SU-DHL-6 (cell line): ENCODE measurements around the gene SMIM41.
A peak's percentile ranks its signal among the peaks of the same experiment; 100 is the strongest.

Experiments used
- H2AFZ ChIP-seq: fragments of 200-600 bp; sonication (generic); 2 replicates; pipeline ENCODE4 v1.6.1; 2014; ENCODE audit warnings: low read depth, mild to moderate bottlenecking, moderate library complexity, mixed read lengths, antibody characterized with exemption, low read length; ENCODE audit not compliant: severe bottlenecking
- H3F3A ChIP-seq: fragments of 200-600 bp; shearing (Covaris generic); 2 replicates; pipeline ENCODE4 v1.6.0; 2016; ENCODE audit warnings: antibody characterized with exemption, mild to moderate bottlenecking; ENCODE audit not compliant: insufficient read depth
- H3K27ac ChIP-seq: fragments of 200-600 bp; sonication (generic); 2 replicates; pipeline ENCODE4 v1.5.1; 2016; ENCODE audit warnings: low read depth, mild to moderate bottlenecking, low read length, moderate library complexity, mixed read lengths
- H3K27me3 ChIP-seq: fragments of 200-600 bp; sonication (generic), shearing (Covaris generic); 2 replicates; pipeline ENCODE4 v1.6.0; 2014; ENCODE audit warnings: mild to moderate bottlenecking, low read length
- H3K36me3 ChIP-seq: fragments of 200-600 bp; sonication (generic); 2 replicates; pipeline ENCODE4 v1.6.1; 2014; ENCODE audit warnings: mild to moderate bottlenecking, low read length, mixed read lengths
- H3K4me2 ChIP-seq: fragments of 300-600, 200-600 bp; shearing (Covaris generic), sonication (generic); 2 replicates; pipeline ENCODE4 v1.6.0; 2014; ENCODE audit warnings: low read length, low read depth, mild to moderate bottlenecking; ENCODE audit not compliant: poor library complexity, severe bottlenecking
- H3K4me3 ChIP-seq: fragments of 200-600 bp; sonication (generic); 2 replicates; pipeline ENCODE4 v1.5.1; 2014; ENCODE audit warnings: antibody characterized with exemption, low read length, mild to moderate bottlenecking, mixed read lengths; ENCODE audit not compliant: insufficient read depth, poor library complexity, severe bottlenecking
- H3K79me2 ChIP-seq: fragments of 200-600 bp; sonication (generic); 2 replicates; pipeline ENCODE4 v1.6.1; 2014; ENCODE audit warnings: mild to moderate bottlenecking, low read length, moderate library complexity; ENCODE audit not compliant: insufficient read depth
- H3K9ac ChIP-seq: fragments of 200-600 bp; sonication (generic); 2 replicates; pipeline ENCODE4 v1.7.0; 2014; ENCODE audit warnings: mild to moderate bottlenecking, low read length
- H3K9me2 ChIP-seq: fragments of 200-600 bp; sonication (generic); replicated peaks from 2 replicates; pipeline ENCODE4 v1.6.1; 2014; ENCODE audit warnings: low read length; ENCODE audit not compliant: insufficient read depth
- H3K9me3 ChIP-seq: fragments of 200-600 bp; sonication (generic); 2 replicates; pipeline ENCODE4 v1.6.1; 2014; ENCODE audit warnings: low read length, mixed read lengths; ENCODE audit not compliant: insufficient read depth
- H4K20me1 ChIP-seq: fragments of 200-600 bp; sonication (generic); 2 replicates; pipeline ENCODE4 v1.6.1; 2014; ENCODE audit warnings: low read depth, mild to moderate bottlenecking, antibody characterized with exemption, low read length, moderate library complexity, mixed read lengths
- CTCF ChIP-seq: fragments of 200-600 bp; sonication (generic); IDR thresholded peaks from one replicate; pipeline ENCODE4 v1.5.1; 2017; ENCODE audit warnings: antibody characterized with exemption, mild to moderate bottlenecking, low read length, moderate library complexity; ENCODE audit not compliant: insufficient read depth, poor library complexity, severe bottlenecking
- EZH2phosphoT487 ChIP-seq: fragments of 200-600 bp; sonication (generic), shearing (Covaris generic); conservative IDR thresholded peaks from 2 replicates; pipeline ENCODE4 v1.6.1; 2018; ENCODE audit warnings: mild to moderate bottlenecking, antibody characterized with exemption, low read length, moderate library complexity, mixed read lengths

The SMIM41 gene

GRCh38 chr12:52050116-52050757 is 29.3 kb upstream of the SMIM41 start:
- Histone ChIP-seq H3K9me2 (no peaks in the 10 kb centered on the region), H4K20me1 (no peaks in the 10 kb centered on the region), H3K9ac (peak overlapping the region; percentile 64), H3K4me3 (peak overlapping the region; percentile 54), H2AFZ (peak overlapping the region; percentile 71), H3K36me3 (no peaks in the 10 kb centered on the region), H3K27ac (no peak overlapping the region), H3K4me2 (peak overlapping the region; percentile 56), H3F3A (no peaks in the 10 kb centered on the region), H3K9me3 (no peaks in the 10 kb centered on the region), H3K27me3 (no peaks in the 10 kb centered on the region), H3K79me2 (no peaks in the 10 kb centered on the region)
- TF ChIP-seq EZH2phosphoT487, result no peak
- no peak for TF ChIP-seq CTCF

- H2AFZ ChIP-seq, result peak within 1 kb of the TSS; percentile 71
- H3K79me2 ChIP-seq, result no peaks in the 10 kb centered on the region
- H3K4me3 ChIP-seq, result peak within 1 kb of the TSS; percentile 54
- H3K27me3 ChIP-seq, result no peaks in the 10 kb centered on the region
- H3K9me3 ChIP-seq, result no peaks in the 10 kb centered on the region
- peak within 1 kb of the TSS; percentile 64 for H3K9ac ChIP-seq
- H4K20me1 ChIP-seq, result no peaks in the 10 kb centered on the region
- H3K9me2 ChIP-seq, result no peaks in the 10 kb centered on the region
- peak within 1 kb of the TSS; percentile 25 for H3K27ac ChIP-seq
- no peaks in the 10 kb centered on the region for H3K36me3 ChIP-seq
- TF ChIP-seq CTCF (peak; percentile 24), EZH2phosphoT487 (no peak)
- H3F3A ChIP-seq, result no peaks in the 10 kb centered on the region
- H3K4me2 ChIP-seq, result peak within 1 kb of the TSS; percentile 56
Measured at GRCh38 chr12:52050758-52051541, 28.6 kb upstream of the SMIM41 start, which contains the start of gene NR4A1. Gene NR4A1 (plus strand): TSS chr12:52051442. CDS start chr12:52054329, 2,887 bp downstream.

- H3K4me3 ChIP-seq, result peak overlapping the region; percentile 54
- TF ChIP-seq CTCF (no peak), EZH2phosphoT487 (no peak)
- H3K4me2 ChIP-seq, result peak overlapping the region; percentile 56
- no peaks in the 10 kb centered on the region for H3F3A ChIP-seq
- no peak overlapping the region for H2AFZ ChIP-seq
- no peaks in the 10 kb centered on the region for H3K79me2 ChIP-seq
- no peaks in the 10 kb centered on the region for H3K36me3 ChIP-seq
- H3K9me3 ChIP-seq, result no peaks in the 10 kb centered on the region
- H3K27me3 ChIP-seq, result no peaks in the 10 kb centered on the region
- H3K9ac ChIP-seq, result peak overlapping the region; percentile 64
- H4K20me1 ChIP-seq, result no peaks in the 10 kb centered on the region
- no peak overlapping the region for H3K27ac ChIP-seq
- H3K9me2 ChIP-seq, result no peaks in the 10 kb centered on the region
Measured at GRCh38 chr12:52052468-52053186, 26.9 kb upstream of the SMIM41 start.
